ENCODE data around the gene TMPRSS2.

DNA sequence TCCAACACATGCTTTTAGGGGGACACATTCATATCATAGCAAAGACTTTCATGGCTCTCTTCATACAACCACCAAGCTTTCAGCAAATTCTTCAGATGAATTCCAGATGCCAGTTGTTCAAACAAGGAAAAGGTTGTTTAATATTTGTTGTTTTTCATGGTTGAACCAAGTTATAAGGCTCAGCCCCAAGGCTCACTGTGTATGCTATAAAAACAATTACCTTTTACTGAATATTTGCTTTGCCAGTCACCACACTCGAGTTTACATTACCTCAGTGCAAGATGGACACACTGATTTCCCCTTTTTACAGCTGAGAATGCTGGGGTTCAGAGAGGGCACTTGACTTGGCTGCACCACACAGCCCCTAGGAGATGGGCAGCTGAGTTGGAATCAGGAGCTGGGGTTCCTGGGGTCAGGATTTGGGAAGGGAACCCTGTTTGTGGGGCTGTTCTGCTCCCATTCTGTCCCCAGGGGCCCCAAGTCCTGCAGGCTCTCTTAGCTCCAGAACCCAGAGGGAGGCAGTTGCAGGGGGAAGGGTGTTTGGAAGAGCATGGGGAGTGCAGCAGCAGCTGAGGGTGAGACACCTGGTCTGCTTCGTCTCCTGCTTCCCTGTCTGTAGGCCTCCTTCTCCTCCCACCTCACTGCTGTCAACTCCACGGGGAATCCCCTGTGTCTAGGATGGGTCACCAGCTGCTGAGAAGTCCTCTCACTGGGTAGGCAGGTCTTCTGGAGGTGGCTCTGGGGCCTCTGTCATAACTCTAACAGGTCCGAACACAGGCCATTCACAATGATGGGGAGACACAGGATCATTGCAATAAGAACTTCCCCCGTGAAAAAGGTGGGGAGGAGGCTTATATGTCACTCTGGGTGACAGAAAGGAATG is 12.8 kb upstream of the TMPRSS2 start:
- TF ChIP-seq, protein P1, sequence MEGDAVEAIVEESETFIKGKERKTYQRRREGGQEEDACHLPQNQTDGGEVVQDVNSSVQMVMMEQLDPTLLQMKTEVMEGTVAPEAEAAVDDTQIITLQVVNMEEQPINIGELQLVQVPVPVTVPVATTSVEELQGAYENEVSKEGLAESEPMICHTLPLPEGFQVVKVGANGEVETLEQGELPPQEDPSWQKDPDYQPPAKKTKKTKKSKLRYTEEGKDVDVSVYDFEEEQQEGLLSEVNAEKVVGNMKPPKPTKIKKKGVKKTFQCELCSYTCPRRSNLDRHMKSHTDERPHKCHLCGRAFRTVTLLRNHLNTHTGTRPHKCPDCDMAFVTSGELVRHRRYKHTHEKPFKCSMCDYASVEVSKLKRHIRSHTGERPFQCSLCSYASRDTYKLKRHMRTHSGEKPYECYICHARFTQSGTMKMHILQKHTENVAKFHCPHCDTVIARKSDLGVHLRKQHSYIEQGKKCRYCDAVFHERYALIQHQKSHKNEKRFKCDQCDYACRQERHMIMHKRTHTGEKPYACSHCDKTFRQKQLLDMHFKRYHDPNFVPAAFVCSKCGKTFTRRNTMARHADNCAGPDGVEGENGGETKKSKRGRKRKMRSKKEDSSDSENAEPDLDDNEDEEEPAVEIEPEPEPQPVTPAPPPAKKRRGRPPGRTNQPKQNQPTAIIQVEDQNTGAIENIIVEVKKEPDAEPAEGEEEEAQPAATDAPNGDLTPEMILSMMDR (tag by site-specific recombination; IDR thresholded peaks at IDR 0.05): no peak
- TF ChIP-seq MEIS1 (CRISPR knock-in tag; IDR thresholded peaks at IDR 0.05; ENCODE audit: borderline replicate concordance): no peak
- TF ChIP-seq, protein P2, sequence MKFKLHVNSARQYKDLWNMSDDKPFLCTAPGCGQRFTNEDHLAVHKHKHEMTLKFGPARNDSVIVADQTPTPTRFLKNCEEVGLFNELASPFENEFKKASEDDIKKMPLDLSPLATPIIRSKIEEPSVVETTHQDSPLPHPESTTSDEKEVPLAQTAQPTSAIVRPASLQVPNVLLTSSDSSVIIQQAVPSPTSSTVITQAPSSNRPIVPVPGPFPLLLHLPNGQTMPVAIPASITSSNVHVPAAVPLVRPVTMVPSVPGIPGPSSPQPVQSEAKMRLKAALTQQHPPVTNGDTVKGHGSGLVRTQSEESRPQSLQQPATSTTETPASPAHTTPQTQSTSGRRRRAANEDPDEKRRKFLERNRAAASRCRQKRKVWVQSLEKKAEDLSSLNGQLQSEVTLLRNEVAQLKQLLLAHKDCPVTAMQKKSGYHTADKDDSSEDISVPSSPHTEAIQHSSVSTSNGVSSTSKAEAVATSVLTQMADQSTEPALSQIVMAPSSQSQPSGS (tag by site-specific recombination; IDR thresholded peaks at IDR 0.05; ENCODE audit: low read depth): no peak
- TF ChIP-seq ZNF830 (tag by site-specific recombination; IDR thresholded peaks at IDR 0.05; ENCODE audit: low read depth): no peak
- TF ChIP-seq ZNF626 (tag by site-specific recombination; IDR thresholded peaks at IDR 0.05): no peak
- TF ChIP-seq, protein P3, sequence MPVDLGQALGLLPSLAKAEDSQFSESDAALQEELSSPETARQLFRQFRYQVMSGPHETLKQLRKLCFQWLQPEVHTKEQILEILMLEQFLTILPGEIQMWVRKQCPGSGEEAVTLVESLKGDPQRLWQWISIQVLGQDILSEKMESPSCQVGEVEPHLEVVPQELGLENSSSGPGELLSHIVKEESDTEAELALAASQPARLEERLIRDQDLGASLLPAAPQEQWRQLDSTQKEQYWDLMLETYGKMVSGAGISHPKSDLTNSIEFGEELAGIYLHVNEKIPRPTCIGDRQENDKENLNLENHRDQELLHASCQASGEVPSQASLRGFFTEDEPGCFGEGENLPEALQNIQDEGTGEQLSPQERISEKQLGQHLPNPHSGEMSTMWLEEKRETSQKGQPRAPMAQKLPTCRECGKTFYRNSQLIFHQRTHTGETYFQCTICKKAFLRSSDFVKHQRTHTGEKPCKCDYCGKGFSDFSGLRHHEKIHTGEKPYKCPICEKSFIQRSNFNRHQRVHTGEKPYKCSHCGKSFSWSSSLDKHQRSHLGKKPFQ (tag by site-specific recombination; IDR thresholded peaks at IDR 0.05): no peak
- no peak for TF ChIP-seq ZNF114 (tag by site-specific recombination; IDR thresholded peaks at IDR 0.05)
- TF ChIP-seq ZNF133 (tag by site-specific recombination; IDR thresholded peaks at IDR 0.05): no peak
- TF ChIP-seq OSR2 (tag by site-specific recombination; IDR thresholded peaks at IDR 0.05): no peak

All from HEK293 (cell line).